CD1c-positive myeloid dendritic cell (primary cell): ENCODE measurements around the gene ARPC4.
"Not testable (repeated sequence)": the region's sequence is repeated elsewhere in the genome, so short reads cannot be mapped to it uniquely, and the experiment has no call there.

ENCODE experiments used
- DNase-seq: peaks from one replicate; pipeline ENCODE4 v3.0.0-alpha.2; 2016; ENCODE audit errors: extremely low spot score

ARPC4 gene

DNA sequence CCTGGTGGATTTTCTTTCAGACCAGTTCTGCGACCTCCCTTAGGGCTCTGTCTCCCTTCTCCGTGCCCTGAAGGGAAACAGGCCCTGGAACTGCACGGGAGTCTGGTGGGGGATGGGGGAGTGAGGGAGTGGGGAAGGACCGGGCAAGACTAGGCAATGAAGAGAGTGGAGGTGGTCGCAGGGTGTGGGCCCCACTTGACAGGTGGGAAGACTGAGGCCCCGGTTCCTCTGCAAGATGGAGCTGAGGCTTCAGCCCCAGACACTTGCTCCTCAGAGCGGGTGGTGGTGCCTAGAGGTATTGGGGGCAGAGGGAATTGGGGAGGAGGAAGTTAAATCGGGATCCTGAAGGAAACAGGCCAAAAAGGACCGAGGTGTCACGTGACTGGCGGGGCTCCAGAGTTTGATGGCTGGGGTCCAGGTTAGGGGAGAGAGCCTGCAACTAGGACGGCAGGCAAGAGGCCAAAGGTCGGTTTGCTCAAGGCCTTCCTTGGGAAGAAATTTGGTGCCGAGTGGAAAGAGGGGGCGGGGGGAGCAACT, 22.5 kb upstream of the ARPC4 start:
- DNase-seq, result peak; percentile 15

DNA sequence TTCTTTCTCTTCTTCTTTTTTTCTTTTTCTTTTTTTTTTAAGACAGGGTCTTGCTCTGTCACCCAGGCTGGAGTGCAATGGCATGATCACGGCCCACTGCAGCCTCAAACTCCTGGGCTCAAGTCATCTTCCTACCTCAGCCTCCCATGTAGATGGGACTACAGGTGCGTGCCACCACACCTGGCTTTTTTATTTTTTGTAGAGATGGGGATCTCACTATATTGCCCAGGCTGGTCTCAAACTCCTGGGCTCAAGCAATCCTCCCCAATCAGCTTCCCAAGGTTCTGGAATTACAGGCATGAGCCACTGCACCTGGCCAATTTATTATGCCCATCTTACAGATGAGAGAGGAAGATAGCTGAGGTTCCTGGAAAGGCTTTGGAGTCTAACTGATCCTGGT, 21.9 kb upstream of the ARPC4 start:
- not testable (repeated sequence) for DNase-seq

DNA sequence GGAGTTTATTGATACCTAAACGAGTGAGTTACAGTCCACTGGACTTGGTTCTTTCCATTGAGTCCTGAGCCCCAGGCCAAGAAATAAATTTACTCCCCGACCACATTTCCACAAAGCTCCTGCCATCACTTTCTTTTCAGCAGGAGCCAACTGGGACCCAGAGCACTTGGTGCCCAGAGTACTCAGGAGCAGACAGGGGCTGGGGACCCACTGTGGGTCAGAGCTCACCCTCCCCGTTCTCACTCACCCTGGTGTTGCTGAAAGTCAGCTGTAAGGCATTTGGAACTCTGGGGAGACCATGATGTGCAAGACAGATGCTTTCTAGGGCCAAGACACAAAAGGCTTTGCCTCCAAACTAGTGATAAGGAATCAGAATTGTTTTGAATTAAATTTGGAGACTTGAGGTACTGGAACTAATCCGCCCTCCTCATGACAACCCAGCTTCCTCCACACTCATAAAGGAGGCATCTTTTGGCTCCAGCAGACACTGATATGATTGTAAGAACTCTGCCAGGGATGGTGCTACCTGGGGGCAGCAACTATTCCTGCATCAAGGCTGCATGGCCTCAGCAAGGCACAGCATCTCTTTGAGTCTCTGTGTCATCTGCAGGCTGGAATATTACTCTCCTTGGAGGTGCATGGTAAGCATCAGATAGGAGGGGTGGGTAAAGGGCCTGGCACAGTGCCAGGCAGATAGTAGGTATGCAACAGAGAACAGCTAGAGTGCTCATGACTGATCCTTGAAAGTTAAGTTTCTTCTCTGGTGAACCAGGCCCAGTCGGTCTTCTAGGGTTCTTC, 15.8 kb upstream of the ARPC4 start:
- DNase-seq, result no peak

DNA sequence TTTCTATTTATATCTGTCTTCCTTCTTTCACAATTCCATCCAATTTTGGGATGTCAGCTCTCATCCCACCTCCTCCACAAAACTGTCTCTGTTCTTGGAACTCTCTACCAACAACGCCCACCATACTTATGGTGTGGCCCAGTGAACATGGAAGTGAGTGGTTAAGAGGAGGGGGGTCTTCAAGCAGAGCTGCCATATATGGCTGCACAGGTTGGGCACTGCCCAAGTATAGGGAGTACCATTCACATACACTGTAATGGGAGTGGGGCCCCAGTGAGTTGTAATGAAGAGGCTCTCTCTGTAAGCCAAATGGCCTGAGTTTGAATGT, 15.2 kb upstream of the ARPC4 start:
- DNase-seq, result peak; percentile 62

DNA sequence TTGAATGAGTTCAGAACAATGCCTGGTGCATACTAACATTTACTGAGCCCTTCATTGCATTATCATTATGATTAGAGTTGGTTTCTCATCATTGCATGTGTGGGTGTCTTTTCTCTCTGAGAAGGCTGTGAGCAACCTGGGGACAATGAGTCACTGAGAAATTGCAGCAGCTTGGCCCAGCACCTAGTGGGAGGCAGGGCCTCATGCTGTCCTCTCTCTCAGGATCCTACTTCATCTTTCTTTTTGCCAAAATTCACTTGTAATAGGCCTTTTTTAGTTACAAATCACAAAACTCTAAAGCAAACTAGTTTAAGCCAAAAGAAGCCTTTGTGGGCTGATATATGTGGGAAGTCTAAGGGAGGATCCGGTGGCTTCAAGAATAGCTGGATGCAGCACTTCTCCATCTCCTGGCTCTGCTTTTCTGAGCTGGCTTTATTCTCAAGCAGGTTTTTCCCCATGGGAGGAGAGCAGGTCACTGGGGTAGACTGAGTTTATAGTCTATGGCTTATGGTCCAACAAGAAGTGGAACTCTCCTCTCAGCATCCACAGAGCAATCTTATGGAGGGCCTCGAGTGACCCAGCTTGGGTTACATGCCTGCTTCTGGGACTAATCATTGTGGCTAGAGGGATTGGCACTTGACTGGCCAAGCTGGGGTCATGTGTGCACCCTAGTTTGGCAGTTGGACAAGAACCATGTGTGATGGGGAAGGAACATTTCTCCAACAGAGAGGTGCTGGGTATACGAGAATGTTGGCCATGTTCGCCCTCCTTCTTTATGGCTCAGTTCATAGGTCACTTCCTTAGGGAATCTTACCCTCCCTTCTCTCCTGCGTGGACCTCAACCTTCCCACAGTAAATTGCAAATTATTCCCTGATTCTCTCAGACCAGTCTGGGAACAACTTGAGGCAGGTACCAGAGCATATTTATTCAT, 14.5 kb upstream of the ARPC4 start:
- peak; percentile 80 for DNase-seq

DNA sequence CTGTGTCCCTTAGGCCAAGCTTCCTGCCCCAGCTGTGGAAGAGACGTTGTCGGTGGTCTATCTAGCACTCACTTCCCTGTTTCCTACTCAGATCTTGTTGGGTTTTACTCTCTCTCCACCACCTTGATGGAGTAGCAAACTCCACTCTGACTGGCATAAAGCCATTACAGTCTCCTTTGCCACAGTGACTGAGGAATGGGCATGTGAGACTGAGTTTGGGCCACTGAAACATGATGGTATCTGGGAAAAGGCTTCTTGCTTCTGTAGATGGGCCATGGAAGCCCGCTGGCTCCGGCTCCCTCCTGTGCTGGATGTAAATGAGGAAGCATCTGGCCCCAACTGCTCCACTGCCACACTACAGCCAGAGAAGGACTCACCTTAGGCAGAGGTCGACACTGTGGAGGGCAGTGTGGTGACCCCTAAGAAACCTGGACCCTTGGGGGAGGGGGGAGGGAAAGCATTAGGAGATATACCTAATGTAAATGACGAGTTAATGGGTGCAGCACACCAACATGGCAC, 13.7 kb upstream of the ARPC4 start:
- DNase-seq, result peak; percentile 34

DNA sequence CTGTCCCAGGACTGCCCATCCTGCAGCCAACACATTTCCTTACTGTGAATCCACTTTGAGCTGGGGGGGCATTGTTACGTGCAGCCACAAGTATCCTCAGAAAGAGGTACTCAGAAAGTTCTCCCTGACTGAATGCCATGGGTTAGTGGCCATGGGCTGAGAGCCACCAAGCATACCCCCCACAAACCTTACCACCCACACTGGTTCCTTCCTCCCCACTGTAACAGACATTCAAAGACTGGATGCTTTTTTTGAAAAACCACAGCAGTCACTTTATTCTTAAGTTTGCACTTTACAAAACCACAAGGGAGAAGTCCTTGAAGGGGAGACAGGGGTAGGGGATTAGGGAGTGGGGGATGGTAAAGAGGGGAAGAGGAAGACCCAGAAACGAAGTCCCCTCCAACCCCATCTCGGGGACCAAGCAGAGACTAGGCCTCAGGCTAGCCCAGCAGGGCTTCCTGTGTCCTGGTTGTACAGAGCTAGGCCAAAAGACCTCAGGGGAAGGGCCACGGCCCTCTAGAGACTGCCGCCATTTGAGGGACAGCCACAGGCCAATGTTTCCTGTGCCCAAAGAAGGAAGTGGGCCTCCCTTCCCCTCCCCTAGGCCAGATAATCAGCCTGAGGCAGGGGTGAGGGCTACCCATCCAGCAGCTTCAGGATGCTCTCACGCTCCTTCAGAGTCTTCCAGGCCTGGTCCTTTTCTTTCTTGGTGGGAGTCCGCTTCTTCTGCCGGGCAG, 13.0 kb upstream of the ARPC4 start:
- DNase-seq, result peak; percentile 76

DNA sequence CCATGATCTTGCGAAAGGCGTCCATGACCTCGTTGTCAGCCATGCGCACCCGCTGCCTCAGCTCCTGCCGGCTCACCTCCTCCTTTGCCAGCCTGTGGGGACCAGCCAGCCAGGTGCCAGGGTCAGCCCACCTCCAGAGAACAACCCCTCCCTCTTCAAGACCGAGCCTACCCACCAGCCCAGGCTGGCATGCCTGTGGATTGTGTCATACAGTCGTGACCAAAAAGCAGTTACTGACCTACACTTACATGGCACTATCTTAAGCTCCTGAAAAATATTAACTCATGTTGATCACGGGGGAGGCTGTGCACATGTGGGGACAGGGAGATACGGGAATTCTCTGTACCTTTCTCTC, 12.4 kb upstream of the ARPC4 start:
- DNase-seq, result no peak

DNA sequence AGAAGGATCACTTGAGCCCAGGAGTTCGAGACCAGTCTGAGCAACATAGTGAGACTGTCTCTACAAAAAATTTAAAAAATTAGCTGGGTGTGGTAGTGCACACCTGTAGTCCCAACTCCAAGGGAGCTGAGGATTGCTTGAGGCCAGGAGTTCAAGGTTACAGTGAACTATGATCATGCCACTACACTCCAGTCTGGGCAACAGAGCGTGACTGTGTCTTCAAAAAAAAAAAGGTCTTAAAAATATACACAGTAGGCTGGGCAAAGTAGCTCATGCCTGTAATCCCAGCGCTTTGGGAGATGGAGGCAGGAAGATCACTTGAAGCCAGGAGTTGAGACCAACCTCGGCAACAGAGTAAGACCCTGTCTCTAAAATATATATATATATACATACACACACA, 12.0 kb upstream of the ARPC4 start:
- no peak for DNase-seq

DNA sequence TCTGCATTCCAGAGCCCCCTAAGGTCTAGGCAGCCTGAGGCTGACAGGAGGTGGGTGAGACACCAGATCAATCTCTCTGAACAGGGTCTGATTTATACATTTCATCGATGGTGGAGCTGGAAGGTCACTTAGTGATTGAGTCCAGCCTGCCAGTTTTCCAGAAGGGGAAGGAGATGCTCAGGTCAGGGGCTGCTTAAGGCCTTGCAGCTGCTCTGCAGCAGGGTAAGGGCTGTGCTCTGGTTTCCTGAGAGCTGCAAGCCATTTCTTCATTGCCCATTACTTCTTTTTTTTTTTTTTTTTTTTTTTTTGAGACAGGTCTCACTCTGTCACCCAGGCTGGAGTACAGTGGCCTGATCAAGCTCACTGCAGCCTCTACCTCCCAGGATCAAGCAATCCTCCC, 11.3 kb upstream of the ARPC4 start:
- no peak for DNase-seq

DNA sequence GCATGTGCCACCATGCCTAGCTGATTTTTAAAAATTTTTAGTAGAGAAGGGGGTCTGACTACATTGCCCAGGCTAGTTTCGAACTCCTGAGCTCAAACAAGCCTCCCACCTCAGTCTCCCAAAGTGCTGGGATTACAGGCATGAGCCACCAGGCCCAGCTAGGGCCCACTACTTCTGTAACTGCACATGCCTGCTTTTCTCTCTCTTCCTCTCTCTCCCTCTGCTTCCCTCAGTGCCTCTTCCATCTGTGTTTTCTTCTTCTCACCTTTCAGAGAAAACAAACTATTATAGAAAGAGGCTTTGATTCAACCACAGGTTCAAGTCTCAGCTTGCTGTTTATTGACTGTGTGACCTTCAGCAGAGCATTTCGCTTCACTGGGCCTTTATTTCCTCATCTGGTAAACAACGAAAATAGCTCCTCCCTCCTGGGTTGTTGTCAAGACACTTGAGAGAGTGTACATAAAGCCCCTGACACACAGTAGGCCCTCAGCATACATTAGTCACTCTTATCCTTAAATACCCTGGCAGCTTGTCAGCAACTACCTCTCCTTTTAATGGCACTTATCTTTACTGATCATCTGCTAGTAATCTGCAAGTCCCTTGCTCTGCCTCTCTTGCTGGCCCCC, 10.8 kb upstream of the ARPC4 start:
- DNase-seq, result no peak

DNA sequence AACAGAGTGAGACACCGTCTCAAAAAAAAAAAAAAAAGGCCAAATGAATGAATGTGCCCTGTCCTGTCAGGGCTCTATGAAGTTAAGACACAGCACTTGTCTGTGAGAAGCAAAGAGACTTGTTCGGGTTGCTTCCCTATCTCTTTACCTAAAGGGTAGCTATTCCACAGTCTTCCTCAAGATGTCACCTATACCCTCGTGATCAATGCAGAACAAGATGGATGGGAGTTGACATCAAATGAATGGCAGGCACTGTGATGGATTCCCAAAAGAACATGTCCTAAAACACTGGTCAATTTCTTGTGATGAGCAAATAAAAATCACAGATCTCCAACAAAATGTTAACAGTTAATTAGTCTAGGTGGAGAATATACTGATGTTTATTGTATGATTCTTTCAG, 10.1 kb upstream of the ARPC4 start:
- no peak for DNase-seq

DNA sequence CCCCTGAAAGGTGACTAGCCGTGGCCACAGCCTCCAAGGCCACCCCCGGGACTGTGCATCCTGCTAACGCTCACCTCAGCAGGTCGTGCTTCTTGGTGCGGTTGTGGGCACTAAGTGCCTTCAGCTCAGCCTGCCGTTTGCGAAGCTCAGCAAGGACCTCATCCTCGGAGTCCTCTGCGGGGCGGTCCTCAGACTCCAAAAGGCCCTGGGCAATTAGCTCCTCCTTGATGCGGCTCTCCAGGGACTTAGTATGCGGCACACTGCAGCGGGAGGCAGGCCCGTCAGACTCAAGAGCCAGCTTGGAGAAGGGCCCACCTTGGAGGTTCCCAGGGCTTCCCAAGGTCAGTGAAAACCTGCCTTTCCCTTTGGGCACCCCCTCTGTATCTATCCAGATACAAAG, 8.9 kb upstream of the ARPC4 start:
- DNase-seq, result no peak

DNA sequence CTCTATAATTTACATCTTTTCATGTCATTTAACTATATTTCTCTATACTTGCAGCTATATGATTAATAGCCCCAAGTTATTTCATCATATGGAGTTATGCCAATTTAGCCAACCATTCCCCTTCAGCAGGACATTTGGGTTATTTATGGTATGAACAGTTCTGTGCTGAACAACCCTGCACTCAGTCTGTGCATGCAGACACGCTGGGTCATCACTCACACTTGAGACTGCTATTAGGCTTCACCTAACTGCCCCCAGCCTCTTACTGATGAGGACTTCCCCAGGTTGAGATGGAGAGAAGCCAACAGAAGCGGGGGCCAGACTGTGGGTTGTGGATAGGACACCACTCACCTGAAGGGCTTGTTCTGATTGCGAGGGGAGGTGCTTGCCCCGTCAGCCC, 7.9 kb upstream of the ARPC4 start:
- DNase-seq, result no peak

DNA sequence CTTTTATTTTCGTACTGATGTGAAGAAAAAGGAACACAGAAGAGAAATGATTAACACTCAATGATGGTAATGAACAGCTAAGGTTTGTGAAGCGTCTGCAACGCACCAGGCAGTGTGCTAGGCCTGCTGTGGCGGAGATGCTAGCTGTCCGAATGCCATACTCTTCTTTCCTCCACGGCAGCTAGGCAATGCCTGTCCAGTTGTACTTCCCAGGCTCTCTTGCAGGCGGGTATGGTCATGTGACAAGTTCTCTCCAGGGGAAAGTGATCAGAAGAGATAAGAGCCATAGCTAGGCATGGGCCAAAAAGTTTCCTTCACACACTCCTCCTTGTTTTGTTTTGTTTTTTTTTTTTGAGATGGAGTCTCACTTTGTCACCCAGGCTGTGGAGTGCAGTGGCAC, 7.3 kb upstream of the ARPC4 start:
- no peak for DNase-seq

DNA sequence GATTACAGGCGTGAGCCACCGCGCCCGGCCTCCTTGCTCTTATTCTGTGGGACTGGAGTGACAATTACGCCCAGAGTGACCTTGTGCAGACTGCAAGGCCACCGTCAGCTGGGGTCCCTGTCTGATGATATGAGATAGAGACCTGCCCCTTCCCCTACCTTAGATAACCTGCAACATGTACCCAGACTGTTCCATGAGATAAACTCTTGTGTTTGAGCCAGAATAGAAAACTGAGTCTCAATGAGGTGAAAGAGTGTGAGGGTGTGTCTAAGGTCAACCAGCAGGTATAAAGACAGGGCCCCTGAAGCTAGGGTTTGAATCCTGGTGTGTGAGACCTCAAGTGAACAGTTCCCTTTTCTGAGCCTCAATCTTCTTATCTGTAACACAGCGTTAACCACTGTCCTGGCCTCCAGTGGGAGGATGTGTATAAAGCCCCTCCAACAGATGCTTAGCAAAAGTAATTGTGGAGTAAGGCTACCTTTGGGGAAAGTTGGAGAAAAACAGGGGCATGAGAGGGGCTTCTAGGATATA, 6.6 kb upstream of the ARPC4 start:
- DNase-seq, result no peak

DNA sequence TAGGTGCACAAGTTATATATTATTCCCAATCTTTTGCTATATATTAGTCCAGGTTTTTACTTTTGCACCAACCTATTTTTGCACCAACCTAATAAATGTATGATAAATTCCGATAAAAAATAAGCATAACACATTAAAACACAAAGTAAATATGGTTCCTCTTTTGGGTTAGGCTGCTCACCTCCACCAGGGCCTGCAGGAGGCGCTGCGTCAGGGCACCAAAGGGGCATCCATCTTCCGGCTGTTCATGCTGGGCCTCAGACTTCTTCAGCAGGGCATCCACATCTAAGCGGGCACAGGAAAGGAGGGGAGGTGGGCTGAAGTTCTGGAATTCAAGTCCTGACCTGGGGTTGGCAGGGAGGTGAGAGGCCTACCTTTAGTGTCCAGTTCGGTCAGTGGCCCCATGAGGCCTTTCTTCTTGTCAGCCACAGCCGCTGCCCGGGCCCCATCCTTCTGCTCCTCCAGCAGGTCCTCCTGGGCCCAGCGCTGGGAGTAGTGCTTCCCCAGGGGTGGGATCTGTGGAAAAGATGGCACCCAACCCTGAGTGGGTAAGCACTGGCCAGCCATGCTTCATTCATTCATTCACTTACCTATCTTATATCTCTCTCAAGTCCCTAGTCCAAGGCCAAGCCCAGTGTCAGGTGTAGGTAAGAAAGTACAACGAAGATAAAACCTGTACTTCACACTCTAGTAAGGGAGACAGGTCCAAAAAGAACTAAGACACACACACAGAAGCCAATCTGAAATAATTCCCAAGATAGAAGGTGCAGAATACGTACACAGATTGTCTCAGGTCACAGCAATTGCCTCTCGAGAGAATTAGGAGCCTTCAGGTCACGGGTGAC, 5.8 kb upstream of the ARPC4 start:
- peak; percentile 33 for DNase-seq

DNA sequence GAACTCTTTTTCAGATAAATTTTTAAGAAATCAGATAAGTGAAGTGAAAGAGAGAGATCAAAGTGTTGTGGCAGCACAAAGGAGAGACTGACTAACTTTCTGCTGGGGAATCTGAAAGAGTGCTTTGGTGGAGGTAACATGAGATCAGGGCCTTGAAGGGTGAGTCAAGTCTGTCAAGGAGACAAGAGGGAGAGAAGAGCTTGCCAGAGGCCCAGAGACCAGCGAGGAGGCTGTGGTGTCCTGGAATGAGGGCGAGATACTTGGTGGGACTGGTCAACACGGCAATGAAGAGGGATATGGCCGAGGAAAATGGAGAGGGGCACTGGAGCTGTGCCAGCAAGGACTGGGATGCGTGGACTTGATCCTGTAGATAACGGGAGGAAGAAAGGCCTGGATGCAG, 5.2 kb upstream of the ARPC4 start:
- no peak for DNase-seq

DNA sequence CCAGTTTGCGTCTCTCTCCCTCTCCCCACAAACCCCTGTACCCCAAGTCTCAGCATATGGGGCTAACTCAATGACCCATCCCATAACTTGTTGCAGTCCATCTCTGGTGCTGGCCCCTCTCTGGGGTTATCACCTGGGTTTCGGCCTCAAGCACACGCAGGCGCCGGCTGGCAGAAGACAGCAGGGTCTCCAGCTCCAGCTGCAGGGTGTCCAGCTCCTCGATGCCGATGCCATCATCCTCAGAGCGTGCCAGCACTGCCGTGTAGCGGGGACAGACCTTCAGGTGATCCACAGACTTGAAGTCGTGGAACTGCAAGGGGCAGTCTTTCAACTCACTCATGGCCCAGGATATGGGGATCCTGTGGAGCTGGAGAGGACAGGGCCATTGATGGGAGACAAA, 1.8 kb upstream of the ARPC4 start:
- no peak for DNase-seq

DNA sequence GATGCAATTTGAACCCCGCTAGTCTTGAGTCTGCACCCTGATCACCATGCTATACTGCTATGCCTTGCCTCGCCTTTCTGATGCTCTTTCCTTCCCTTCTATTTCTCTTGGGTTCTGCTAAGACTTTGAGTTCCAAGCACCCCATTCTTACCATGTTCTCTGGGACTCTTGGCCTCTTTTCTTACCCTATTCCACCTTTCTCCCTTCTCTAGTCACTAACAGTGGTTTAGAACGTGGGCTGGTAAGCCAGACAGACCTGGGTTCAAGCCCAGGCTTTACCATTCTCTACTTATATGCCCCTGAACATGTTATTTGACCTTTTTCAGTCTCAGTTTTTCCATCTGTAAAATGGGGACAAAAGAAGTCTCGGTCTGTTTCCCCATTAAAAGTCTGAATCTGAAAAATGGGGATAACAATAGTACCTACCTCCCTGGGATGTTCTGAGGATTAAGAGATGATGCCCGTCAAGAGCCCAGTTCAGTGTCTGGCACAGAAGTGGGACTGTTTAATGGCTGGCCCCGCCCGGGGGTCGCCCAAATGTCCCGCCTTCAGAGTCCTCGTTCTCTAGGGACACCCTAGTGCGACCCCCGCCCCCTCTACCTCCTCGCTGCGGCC, 985 bp upstream of the ARPC4 start:
- DNase-seq, result no peak
